ENCODE results near the gene SLC38A2.

SLC38A2 gene

GRCh38 chr12:46372544-46373300 lies at the start of gene SLC38A2:
Gene SLC38A2 (minus strand): TSS chr12:46372773. CDS start chr12:46371293, 1,480 bp downstream.
- H3K9ac ChIP-seq (ENCODE audit: low read depth, low read length): peak within 1 kb of the TSS; percentile 98
- H3K27ac ChIP-seq (ENCODE audit: low read length): peak within 1 kb of the TSS; percentile 84
- peaks cover 21% of the 10 kb centered on the region; the same call in 1 of the 2 replicates for H3K4me1 ChIP-seq (ENCODE audit: insufficient read depth, low read length)
- H3K4me3 ChIP-seq (ENCODE audit: low read length): peak within 1 kb of the TSS; percentile 84
- H3K9me3 ChIP-seq (ENCODE audit: insufficient read depth, low read depth, low read length): no peaks in the 10 kb centered on the region
- peaks cover 40% of the 10 kb centered on the region for H3K36me3 ChIP-seq (ENCODE audit: insufficient read depth, low read depth, low read length)
- peaks cover 13% of the 10 kb centered on the region for H3K27me3 ChIP-seq (ENCODE audit: insufficient read depth, low read length)

GRCh38 chr12:46419675-46420074 lies 47.1 kb upstream of the SLC38A2 start:
- Histone ChIP-seq H3K4me1 (ENCODE audit: insufficient read depth, low read length) (no peaks in the 10 kb centered on the region), H3K27ac (ENCODE audit: low read length) (no peak overlapping the region), H3K27me3 (ENCODE audit: insufficient read depth, low read length) (no peaks in the 10 kb centered on the region), H3K4me3 (ENCODE audit: low read length) (no peak overlapping the region), H3K9ac (ENCODE audit: low read depth, low read length) (no peak overlapping the region), H3K36me3 (ENCODE audit: insufficient read depth, low read depth, low read length) (peaks cover 8% of the 10 kb centered on the region; the same call in 1 of the 2 replicates), H3K9me3 (ENCODE audit: insufficient read depth, low read depth, low read length) (no peaks in the 10 kb centered on the region)

GRCh38 chr12:46415552-46415951 lies 43.0 kb upstream of the SLC38A2 start:
- Histone ChIP-seq H3K27ac (ENCODE audit: low read length) (no peak overlapping the region), H3K36me3 (ENCODE audit: insufficient read depth, low read depth, low read length) (peaks cover 8% of the 10 kb centered on the region; the same call in 1 of the 2 replicates), H3K4me3 (ENCODE audit: low read length) (no peak overlapping the region), H3K9ac (ENCODE audit: low read depth, low read length) (no peak overlapping the region), H3K27me3 (ENCODE audit: insufficient read depth, low read length) (no peaks in the 10 kb centered on the region), H3K4me1 (ENCODE audit: insufficient read depth, low read length) (no peaks in the 10 kb centered on the region), H3K9me3 (ENCODE audit: insufficient read depth, low read depth, low read length) (no peaks in the 10 kb centered on the region)

DNA sequence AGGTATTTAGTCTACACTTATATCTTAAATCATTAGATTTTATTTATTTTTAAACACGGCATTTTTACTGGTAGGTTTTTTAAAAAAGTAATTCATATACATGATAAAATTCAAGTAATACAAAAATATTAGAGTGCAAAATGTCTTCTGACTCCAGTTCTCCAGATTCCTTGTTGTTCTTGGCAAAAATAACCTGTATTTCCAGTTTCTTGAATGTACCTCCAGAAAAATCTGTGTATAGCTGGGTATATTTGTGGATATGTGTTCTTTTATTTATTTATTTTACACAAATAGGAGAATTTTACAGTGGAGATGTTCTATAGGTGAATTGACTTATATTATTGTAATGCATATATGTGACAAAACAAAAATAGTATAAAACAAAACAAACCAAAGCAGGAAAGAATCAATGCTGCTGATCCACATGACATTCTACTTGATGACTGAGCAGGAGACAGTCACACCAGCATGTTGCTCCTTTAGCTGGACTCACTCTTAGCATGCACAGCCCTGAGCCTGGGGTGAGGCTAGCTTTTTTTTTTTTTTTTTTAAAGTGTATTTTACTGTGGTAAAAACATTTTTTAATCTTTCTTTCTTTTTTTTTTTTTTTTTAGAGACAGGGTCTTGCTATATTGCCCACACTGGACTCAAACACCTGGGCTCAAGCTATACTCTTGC lies 42.2 kb upstream of the SLC38A2 start:
- Histone ChIP-seq H3K4me1 (ENCODE audit: insufficient read depth, low read length) (no peaks in the 10 kb centered on the region), H3K9ac (ENCODE audit: low read depth, low read length) (no peak overlapping the region), H3K4me3 (ENCODE audit: low read length) (no peak overlapping the region), H3K9me3 (ENCODE audit: insufficient read depth, low read depth, low read length) (no peaks in the 10 kb centered on the region), H3K27ac (ENCODE audit: low read length) (no peak overlapping the region), H3K36me3 (ENCODE audit: insufficient read depth, low read depth, low read length) (peaks cover 8% of the 10 kb centered on the region; the same call in 1 of the 2 replicates), H3K27me3 (ENCODE audit: insufficient read depth, low read length) (no peaks in the 10 kb centered on the region)

DNA sequence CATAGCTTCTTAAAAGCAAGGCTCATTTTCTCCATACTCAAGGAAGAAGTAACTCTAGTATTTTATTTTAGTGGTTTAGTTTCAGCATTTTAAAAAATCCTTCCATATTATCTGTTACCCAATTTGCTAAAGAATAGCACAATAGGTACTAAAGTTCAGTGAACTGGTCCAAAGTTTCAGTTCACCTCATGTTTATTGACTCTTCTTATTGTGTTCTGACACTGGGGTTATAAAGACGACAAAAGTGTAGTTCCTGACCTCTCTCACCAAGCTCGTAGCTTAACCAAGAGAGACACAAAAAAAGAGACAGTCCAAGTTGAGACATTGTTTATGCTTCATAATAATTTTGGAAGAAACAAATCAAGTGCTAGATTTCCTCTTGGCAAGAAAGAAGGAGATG lies 40.8 kb upstream of the SLC38A2 start:
- no peak overlapping the region for H3K9ac ChIP-seq (ENCODE audit: low read depth, low read length)
- H3K4me1 ChIP-seq (ENCODE audit: insufficient read depth, low read length): no peaks in the 10 kb centered on the region
- no peak overlapping the region for H3K27ac ChIP-seq (ENCODE audit: low read length)
- H3K9me3 ChIP-seq (ENCODE audit: insufficient read depth, low read depth, low read length): no peaks in the 10 kb centered on the region
- peaks cover 6% of the 10 kb centered on the region; the same call in 1 of the 2 replicates for H3K36me3 ChIP-seq (ENCODE audit: insufficient read depth, low read depth, low read length)
- H3K4me3 ChIP-seq (ENCODE audit: low read length): no peak overlapping the region
- H3K27me3 ChIP-seq (ENCODE audit: insufficient read depth, low read length): no peaks in the 10 kb centered on the region

DNA sequence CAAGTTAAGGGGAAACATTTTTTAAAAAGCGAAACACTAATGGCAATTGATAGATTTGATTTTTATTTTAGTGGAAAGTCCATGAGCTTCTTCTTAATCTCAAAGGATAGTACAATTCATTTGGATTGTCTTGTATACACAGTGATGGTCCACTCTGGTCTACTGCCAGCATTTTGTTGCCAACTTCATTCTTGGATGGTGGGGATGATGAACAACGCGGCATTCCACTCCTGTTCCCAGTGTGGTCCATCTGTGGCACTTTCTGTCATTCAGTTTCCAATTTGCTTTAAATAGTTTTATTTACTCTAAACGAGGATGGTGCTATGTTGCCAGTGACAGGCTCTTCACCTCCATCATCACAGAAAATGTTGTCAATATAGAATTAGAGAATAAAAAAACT lies 40.3 kb upstream of the SLC38A2 start:
- Histone ChIP-seq H3K9me3 (ENCODE audit: insufficient read depth, low read depth, low read length) (no peaks in the 10 kb centered on the region), H3K27me3 (ENCODE audit: insufficient read depth, low read length) (no peaks in the 10 kb centered on the region), H3K4me3 (ENCODE audit: low read length) (no peak overlapping the region), H3K36me3 (ENCODE audit: insufficient read depth, low read depth, low read length) (peaks cover under 1% of the 10 kb centered on the region; the same call in 1 of the 2 replicates), H3K9ac (ENCODE audit: low read depth, low read length) (no peak overlapping the region), H3K4me1 (ENCODE audit: insufficient read depth, low read length) (no peaks in the 10 kb centered on the region), H3K27ac (ENCODE audit: low read length) (no peak overlapping the region)

DNA sequence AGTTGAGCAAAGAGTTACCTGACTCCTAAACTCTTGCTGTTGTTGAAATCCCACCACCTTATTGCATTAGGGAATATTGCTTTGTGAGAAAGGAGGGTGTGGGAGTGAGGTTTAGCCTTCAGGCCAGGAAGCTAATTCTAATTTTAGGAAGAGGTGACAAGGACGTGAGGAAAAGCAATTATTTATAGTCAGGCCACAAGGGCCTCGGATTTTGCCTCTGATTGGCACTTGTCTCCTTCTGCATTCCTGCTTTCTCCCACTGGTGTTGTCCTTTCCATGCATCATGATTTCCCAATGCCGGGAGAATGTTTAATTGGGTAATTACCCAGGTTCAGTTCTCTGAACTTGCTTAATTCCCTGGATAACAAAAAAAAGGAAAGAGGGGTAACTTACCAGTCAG lies 37.9 kb upstream of the SLC38A2 start:
- no peak overlapping the region for H3K4me3 ChIP-seq (ENCODE audit: low read length)
- no peak overlapping the region for H3K27ac ChIP-seq (ENCODE audit: low read length)
- no peaks in the 10 kb centered on the region for H3K36me3 ChIP-seq (ENCODE audit: insufficient read depth, low read depth, low read length)
- no peaks in the 10 kb centered on the region for H3K9me3 ChIP-seq (ENCODE audit: insufficient read depth, low read depth, low read length)
- H3K4me1 ChIP-seq (ENCODE audit: insufficient read depth, low read length): no peaks in the 10 kb centered on the region
- H3K9ac ChIP-seq (ENCODE audit: low read depth, low read length): no peak overlapping the region
- H3K27me3 ChIP-seq (ENCODE audit: insufficient read depth, low read length): no peaks in the 10 kb centered on the region

DNA sequence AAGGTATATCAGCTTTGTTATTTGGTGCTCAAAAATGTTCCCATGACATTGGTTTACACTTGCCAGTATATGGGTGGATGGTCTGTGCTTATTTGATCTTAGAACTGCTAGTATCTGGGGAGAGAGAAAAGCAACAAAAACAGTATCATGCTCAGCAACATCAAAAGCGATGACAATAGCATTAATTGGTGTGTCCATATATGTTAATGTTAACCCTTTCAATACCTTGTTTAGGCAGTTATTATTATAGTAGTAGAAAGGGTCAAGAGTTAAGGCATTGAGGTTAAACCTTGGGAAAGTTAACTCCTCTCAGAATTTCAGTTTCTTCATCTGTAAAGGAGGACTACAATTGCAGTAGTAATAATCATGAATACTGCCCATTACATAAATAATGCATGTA lies 37.4 kb upstream of the SLC38A2 start:
- no peaks in the 10 kb centered on the region for H3K27me3 ChIP-seq (ENCODE audit: insufficient read depth, low read length)
- no peak overlapping the region for H3K27ac ChIP-seq (ENCODE audit: low read length)
- no peaks in the 10 kb centered on the region for H3K4me1 ChIP-seq (ENCODE audit: insufficient read depth, low read length)
- no peak overlapping the region for H3K9ac ChIP-seq (ENCODE audit: low read depth, low read length)
- H3K4me3 ChIP-seq (ENCODE audit: low read length): no peak overlapping the region
- no peaks in the 10 kb centered on the region for H3K36me3 ChIP-seq (ENCODE audit: insufficient read depth, low read depth, low read length)
- H3K9me3 ChIP-seq (ENCODE audit: insufficient read depth, low read depth, low read length): no peaks in the 10 kb centered on the region

- Histone ChIP-seq H3K27ac (ENCODE audit: low read length) (no peak overlapping the region), H3K4me3 (ENCODE audit: low read length) (no peak overlapping the region), H3K27me3 (ENCODE audit: insufficient read depth, low read length) (no peaks in the 10 kb centered on the region), H3K4me1 (ENCODE audit: insufficient read depth, low read length) (no peaks in the 10 kb centered on the region), H3K9ac (ENCODE audit: low read depth, low read length) (no peak overlapping the region), H3K36me3 (ENCODE audit: insufficient read depth, low read depth, low read length) (no peaks in the 10 kb centered on the region), H3K9me3 (ENCODE audit: insufficient read depth, low read depth, low read length) (no peaks in the 10 kb centered on the region)
These were observed 36.8 kb upstream of the SLC38A2 start for GRCh38 chr12:46409342-46409741.

DNA sequence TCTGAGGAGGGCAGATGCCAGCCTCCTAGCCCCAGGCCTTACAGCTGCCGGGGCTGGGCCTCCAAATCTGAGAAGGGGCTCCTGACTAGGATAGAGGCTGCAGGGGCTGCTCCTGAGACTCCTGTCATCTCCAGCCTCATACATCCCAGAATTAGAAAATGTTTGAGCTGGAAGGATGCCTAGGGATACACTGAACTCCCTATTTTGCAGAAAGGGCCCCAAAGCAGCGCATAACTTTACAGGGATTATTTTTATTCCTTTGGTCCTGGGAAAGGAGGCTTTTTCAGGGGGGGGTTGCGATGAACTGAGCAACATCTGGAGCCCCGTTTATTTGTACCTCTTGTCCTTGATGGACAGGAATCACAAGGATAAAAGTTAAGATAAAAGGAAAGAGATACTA lies 35.9 kb upstream of the SLC38A2 start:
- Histone ChIP-seq H3K4me3 (ENCODE audit: low read length) (no peak overlapping the region), H3K27me3 (ENCODE audit: insufficient read depth, low read length) (no peaks in the 10 kb centered on the region), H3K4me1 (ENCODE audit: insufficient read depth, low read length) (peaks cover 5% of the 10 kb centered on the region; the same call in 1 of the 2 replicates), H3K36me3 (ENCODE audit: insufficient read depth, low read depth, low read length) (no peaks in the 10 kb centered on the region), H3K27ac (ENCODE audit: low read length) (no peak overlapping the region), H3K9ac (ENCODE audit: low read depth, low read length) (no peak overlapping the region), H3K9me3 (ENCODE audit: insufficient read depth, low read depth, low read length) (no peaks in the 10 kb centered on the region)

- Histone ChIP-seq H3K27me3 (ENCODE audit: insufficient read depth, low read length) (no peaks in the 10 kb centered on the region), H3K27ac (ENCODE audit: low read length) (no peak overlapping the region), H3K4me1 (ENCODE audit: insufficient read depth, low read length) (peaks cover 15% of the 10 kb centered on the region), H3K36me3 (ENCODE audit: insufficient read depth, low read depth, low read length) (no peaks in the 10 kb centered on the region), H3K9me3 (ENCODE audit: insufficient read depth, low read depth, low read length) (no peaks in the 10 kb centered on the region), H3K4me3 (ENCODE audit: low read length) (no peak overlapping the region), H3K9ac (ENCODE audit: low read depth, low read length) (no peak overlapping the region)
These were observed 34.8 kb upstream of the SLC38A2 start for GRCh38 chr12:46407361-46407760.
